SIG-M5 (cell line): Measurements from ENCODE around the gene RAP1A.

Experiments
- DNase-seq: peaks from one replicate; lab custom pipeline; 2025; lab: John Stamatoyannopoulos, UW

The RAP1A gene

GRCh38 chr1:111762332-111762731 is 142.7 kb downstream of the RAP1A start:
- DNase-seq = no peak
